ENCODE results near the gene DPY19L1.

DPY19L1 gene

GRCh38 chr7:35024298-35024697 is 13.0 kb downstream of the DPY19L1 start:
- no peak for DNase-seq (ENCODE audit: low read depth, low spot score)
- Histone ChIP-seq H3K4me3 (ENCODE audit: insufficient read length, low read depth) (no peak overlapping the region), H3K4me1 (ENCODE audit: insufficient read depth, insufficient read length) (peaks cover 3% of the 10 kb centered on the region), H3K9ac (ENCODE audit: insufficient read length, low read depth) (no peak overlapping the region), H3K36me3 (ENCODE audit: insufficient read depth, insufficient read length, low read length) (no peaks in the 10 kb centered on the region), H3K9me3 (ENCODE audit: insufficient read depth, low read length) (no peaks in the 10 kb centered on the region), H3K27me3 (ENCODE audit: insufficient read depth, insufficient read length) (no peaks in the 10 kb centered on the region)
- TF ChIP-seq ZNF274 (IDR thresholded peaks at IDR 0.05; ENCODE audit: low read depth, low read length): no peak
- TF ChIP-seq YY1 (IDR thresholded peaks at IDR 0.05; ENCODE audit: insufficient read depth, insufficient read length): no peak

GRCh38 chr7:35022725-35023124 is 14.6 kb downstream of the DPY19L1 start:
- H3K4me1 ChIP-seq (ENCODE audit: insufficient read depth, insufficient read length): peaks cover 3% of the 10 kb centered on the region
- DNase-seq (ENCODE audit: low read depth, low spot score): no peak
- no peaks in the 10 kb centered on the region for H3K27me3 ChIP-seq (ENCODE audit: insufficient read depth, insufficient read length)
- H3K4me3 ChIP-seq (ENCODE audit: insufficient read length, low read depth): no peak overlapping the region
- H3K9me3 ChIP-seq (ENCODE audit: insufficient read depth, low read length): no peaks in the 10 kb centered on the region
- no peak for TF ChIP-seq YY1 (IDR thresholded peaks at IDR 0.05; ENCODE audit: insufficient read depth, insufficient read length)
- TF ChIP-seq ZNF274 (IDR thresholded peaks at IDR 0.05; ENCODE audit: low read depth, low read length): no peak
- TF ChIP-seq SUZ12 (IDR thresholded peaks at IDR 0.05; ENCODE audit: extremely low read depth, insufficient read depth, insufficient read length): no peak
- no peak overlapping the region for H3K9ac ChIP-seq (ENCODE audit: insufficient read length, low read depth)
- H3K36me3 ChIP-seq (ENCODE audit: insufficient read depth, insufficient read length, low read length): no peaks in the 10 kb centered on the region

- peaks cover 3% of the 10 kb centered on the region for H3K4me1 ChIP-seq (ENCODE audit: insufficient read depth, insufficient read length)
- no peaks in the 10 kb centered on the region for H3K27me3 ChIP-seq (ENCODE audit: insufficient read depth, insufficient read length)
- no peak for DNase-seq (ENCODE audit: low read depth, low spot score)
- H3K4me3 ChIP-seq (ENCODE audit: insufficient read length, low read depth): no peak overlapping the region
- H3K9ac ChIP-seq (ENCODE audit: insufficient read length, low read depth): no peak overlapping the region
- peaks cover 3% of the 10 kb centered on the region for H3K36me3 ChIP-seq (ENCODE audit: insufficient read depth, insufficient read length, low read length)
- H3K9me3 ChIP-seq (ENCODE audit: insufficient read depth, low read length): no peaks in the 10 kb centered on the region
- TF ChIP-seq YY1 (IDR thresholded peaks at IDR 0.05; ENCODE audit: insufficient read depth, insufficient read length) (no peak), ZNF274 (IDR thresholded peaks at IDR 0.05; ENCODE audit: low read depth, low read length) (no peak), SUZ12 (IDR thresholded peaks at IDR 0.05; ENCODE audit: extremely low read depth, insufficient read depth, insufficient read length) (no peak)
These were observed 15.8 kb downstream of the DPY19L1 start for GRCh38 chr7:35021445-35021844.

- no peaks in the 10 kb centered on the region for H3K9me3 ChIP-seq (ENCODE audit: insufficient read depth, low read length)
- peaks cover 3% of the 10 kb centered on the region for H3K4me1 ChIP-seq (ENCODE audit: insufficient read depth, insufficient read length)
- no peaks in the 10 kb centered on the region for H3K27me3 ChIP-seq (ENCODE audit: insufficient read depth, insufficient read length)
- peaks cover 10% of the 10 kb centered on the region for H3K36me3 ChIP-seq (ENCODE audit: insufficient read depth, insufficient read length, low read length)
- H3K4me3 ChIP-seq (ENCODE audit: insufficient read length, low read depth): no peak overlapping the region
- no peak overlapping the region for H3K9ac ChIP-seq (ENCODE audit: insufficient read length, low read depth)
- TF ChIP-seq YY1 (IDR thresholded peaks at IDR 0.05; ENCODE audit: insufficient read depth, insufficient read length): no peak
- TF ChIP-seq SUZ12 (IDR thresholded peaks at IDR 0.05; ENCODE audit: extremely low read depth, insufficient read depth, insufficient read length): no peak
- TF ChIP-seq ZNF274 (IDR thresholded peaks at IDR 0.05; ENCODE audit: low read depth, low read length): no peak
- no peak for DNase-seq (ENCODE audit: low read depth, low spot score)
These were observed 17.5 kb downstream of the DPY19L1 start for GRCh38 chr7:35019801-35020200.

GRCh38 chr7:35019179-35019729 is 18.0 kb downstream of the DPY19L1 start:
- peaks cover 10% of the 10 kb centered on the region for H3K36me3 ChIP-seq (ENCODE audit: insufficient read depth, insufficient read length, low read length)
- H3K27me3 ChIP-seq (ENCODE audit: insufficient read depth, insufficient read length): no peaks in the 10 kb centered on the region
- no peaks in the 10 kb centered on the region for H3K9me3 ChIP-seq (ENCODE audit: insufficient read depth, low read length)
- H3K4me1 ChIP-seq (ENCODE audit: insufficient read depth, insufficient read length): peaks cover 3% of the 10 kb centered on the region
- no peak overlapping the region for H3K4me3 ChIP-seq (ENCODE audit: insufficient read length, low read depth)
- no peak for DNase-seq (ENCODE audit: low read depth, low spot score)
- H3K9ac ChIP-seq (ENCODE audit: insufficient read length, low read depth): no peak overlapping the region
- no peak for TF ChIP-seq SUZ12 (IDR thresholded peaks at IDR 0.05; ENCODE audit: extremely low read depth, insufficient read depth, insufficient read length)
- TF ChIP-seq YY1 (IDR thresholded peaks at IDR 0.05; ENCODE audit: insufficient read depth, insufficient read length): no peak
- no peak for TF ChIP-seq ZNF274 (IDR thresholded peaks at IDR 0.05; ENCODE audit: low read depth, low read length)

GRCh38 chr7:35015346-35015859 is 21.9 kb downstream of the DPY19L1 start:
- Histone ChIP-seq H3K4me1 (ENCODE audit: insufficient read depth, insufficient read length) (no peaks in the 10 kb centered on the region), H3K9ac (ENCODE audit: insufficient read length, low read depth) (no peak overlapping the region), H3K4me3 (ENCODE audit: insufficient read length, low read depth) (no peak overlapping the region), H3K9me3 (ENCODE audit: insufficient read depth, low read length) (no peaks in the 10 kb centered on the region), H3K27me3 (ENCODE audit: insufficient read depth, insufficient read length) (no peaks in the 10 kb centered on the region), H3K36me3 (ENCODE audit: insufficient read depth, insufficient read length, low read length) (peaks cover 30% of the 10 kb centered on the region)
- TF ChIP-seq SUZ12 (IDR thresholded peaks at IDR 0.05; ENCODE audit: extremely low read depth, insufficient read depth, insufficient read length) (no peak), YY1 (IDR thresholded peaks at IDR 0.05; ENCODE audit: insufficient read depth, insufficient read length) (no peak), ZNF274 (IDR thresholded peaks at IDR 0.05; ENCODE audit: low read depth, low read length) (no peak)
- peak; percentile 57 for DNase-seq (ENCODE audit: low read depth, low spot score)

- no peak overlapping the region for H3K4me3 ChIP-seq (ENCODE audit: insufficient read length, low read depth)
- no peaks in the 10 kb centered on the region for H3K4me1 ChIP-seq (ENCODE audit: insufficient read depth, insufficient read length)
- TF ChIP-seq ZNF274 (IDR thresholded peaks at IDR 0.05; ENCODE audit: low read depth, low read length): no peak
- TF ChIP-seq YY1 (IDR thresholded peaks at IDR 0.05; ENCODE audit: insufficient read depth, insufficient read length): no peak
- no peak for TF ChIP-seq SUZ12 (IDR thresholded peaks at IDR 0.05; ENCODE audit: extremely low read depth, insufficient read depth, insufficient read length)
- no peak for DNase-seq (ENCODE audit: low read depth, low spot score)
- H3K36me3 ChIP-seq (ENCODE audit: insufficient read depth, insufficient read length, low read length): peaks cover 30% of the 10 kb centered on the region
- no peaks in the 10 kb centered on the region for H3K9me3 ChIP-seq (ENCODE audit: insufficient read depth, low read length)
- H3K27me3 ChIP-seq (ENCODE audit: insufficient read depth, insufficient read length): no peaks in the 10 kb centered on the region
- no peak overlapping the region for H3K9ac ChIP-seq (ENCODE audit: insufficient read length, low read depth)
These were observed 25.1 kb downstream of the DPY19L1 start for GRCh38 chr7:35012160-35012559.
